Sigmoid colon (tissue), 4 donors: Measurements from ENCODE around the gene GAL3ST1.

Source experiments
- EP300 ChIP-seq, 4 donors: sonication (generic); formaldehyde crosslinking; IDR thresholded peaks; one replicate each; pipeline ENCODE4 v1.6.1; 2017; ENCODE audit warnings: antibody characterized with exemption in 4 of 4
- POLR2AphosphoS5 ChIP-seq, 4 donors: sonication (generic); formaldehyde crosslinking; IDR thresholded peaks; one replicate each; pipeline ENCODE4 v1.6.1; 2017; ENCODE audit warnings: antibody characterized with exemption in 4 of 4
- TF ChIP-seq, protein P1 (sequence below), 4 experiments: fragments of 450-650 bp in 3 of 4; fragments of 200-600 bp in 1 of 4; IDR thresholded peaks; one replicate each; pipeline ENCODE4 v1.5.1; 2016 to 2019; ENCODE audit warnings: antibody characterized with exemption in 4 of 4, mild to moderate bottlenecking in 3 of 4, moderate library complexity in 2 of 4

DNA sequence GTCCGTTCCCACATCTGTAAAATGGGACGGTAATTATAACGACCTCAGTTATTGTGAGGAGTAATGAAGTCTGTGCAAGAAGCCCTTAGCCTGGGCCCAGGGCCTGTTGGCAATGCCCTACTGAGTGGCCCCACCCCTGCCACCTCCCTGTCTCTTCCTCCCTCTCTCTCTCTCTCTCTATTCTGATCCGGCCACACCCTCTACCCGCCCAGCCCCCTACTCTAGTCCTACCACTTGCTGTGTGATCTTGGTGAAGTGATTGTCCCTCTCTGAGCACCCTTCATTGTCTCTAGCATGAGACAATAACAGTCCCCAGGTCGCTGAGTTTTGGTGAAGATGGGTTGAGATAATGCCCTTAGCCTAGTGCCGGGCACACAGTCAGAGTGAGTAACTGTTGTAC is 20.5 kb downstream of the GAL3ST1 start:
- TF ChIP-seq, protein P1, sequence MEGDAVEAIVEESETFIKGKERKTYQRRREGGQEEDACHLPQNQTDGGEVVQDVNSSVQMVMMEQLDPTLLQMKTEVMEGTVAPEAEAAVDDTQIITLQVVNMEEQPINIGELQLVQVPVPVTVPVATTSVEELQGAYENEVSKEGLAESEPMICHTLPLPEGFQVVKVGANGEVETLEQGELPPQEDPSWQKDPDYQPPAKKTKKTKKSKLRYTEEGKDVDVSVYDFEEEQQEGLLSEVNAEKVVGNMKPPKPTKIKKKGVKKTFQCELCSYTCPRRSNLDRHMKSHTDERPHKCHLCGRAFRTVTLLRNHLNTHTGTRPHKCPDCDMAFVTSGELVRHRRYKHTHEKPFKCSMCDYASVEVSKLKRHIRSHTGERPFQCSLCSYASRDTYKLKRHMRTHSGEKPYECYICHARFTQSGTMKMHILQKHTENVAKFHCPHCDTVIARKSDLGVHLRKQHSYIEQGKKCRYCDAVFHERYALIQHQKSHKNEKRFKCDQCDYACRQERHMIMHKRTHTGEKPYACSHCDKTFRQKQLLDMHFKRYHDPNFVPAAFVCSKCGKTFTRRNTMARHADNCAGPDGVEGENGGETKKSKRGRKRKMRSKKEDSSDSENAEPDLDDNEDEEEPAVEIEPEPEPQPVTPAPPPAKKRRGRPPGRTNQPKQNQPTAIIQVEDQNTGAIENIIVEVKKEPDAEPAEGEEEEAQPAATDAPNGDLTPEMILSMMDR (IDR thresholded peaks at IDR 0.05): no peak
- no peak for TF ChIP-seq POLR2AphosphoS5 (IDR thresholded peaks at IDR 0.05)
- TF ChIP-seq EP300 (IDR thresholded peaks at IDR 0.05): no peak
